ENCODE data around the gene PARP16. TPM values are rescaled to one million over a fixed set of nuclear protein-coding genes. Genes with fewer than 3 reads are reported as not detected.

PARP16 gene
- total and polyA plus RNA-seq, 9 of the 15 experiments (the other 6 are each of a cell fraction or from before 2014, with no cell fraction given) = 3.0 to 9.9 (median 5.8) TPM

- TF ChIP-seq E2F6 (IDR thresholded peaks at IDR 0.05; ENCODE audit: borderline replicate concordance in 1 of 2, extremely low read depth in 1 of 2, insufficient read depth in 1 of 2, insufficient read length in 1 of 2, low read depth in 1 of 2, low read length in 1 of 2, poor library complexity in 1 of 2, severe bottlenecking in 1 of 2) = peak; percentile 89 to 91
- no peak for TF ChIP-seq MYNN (IDR thresholded peaks at IDR 0.05)
- no peak for TF ChIP-seq MYNN (CRISPR knock-in tag; IDR thresholded peaks at IDR 0.05)
- 0 out of 2 replicates have a peak, but pooled peaks have one; percentile 28 for TF ChIP-seq NR2C2 (CRISPR knock-in tag; IDR thresholded peaks at IDR 0.05)
- no peak for TF ChIP-seq NR2C2 (tag; IDR thresholded peaks at IDR 0.05)
- TF ChIP-seq POLR2AphosphoS2 (IDR thresholded peaks at IDR 0.05; ENCODE audit: low read length) = no peak
- 0 out of 2 replicates have a peak, but pooled peaks have one; percentile 53 for TF ChIP-seq MXI1 (IDR thresholded peaks at IDR 0.05; ENCODE audit: low read depth, low read length)
- no peak for TF ChIP-seq ETV6 (IDR thresholded peaks at IDR 0.05; ENCODE audit: borderline replicate concordance in 1 of 2, low read depth in 2 of 2, low read length in 1 of 2)
- TF ChIP-seq ETV6 (CRISPR knock-in tag; IDR thresholded peaks at IDR 0.05; ENCODE audit: borderline replicate concordance) = no peak
- no peak for TF ChIP-seq ZNF347 (CRISPR knock-in tag; IDR thresholded peaks at IDR 0.05; ENCODE audit: low read depth)
- no peak for TF ChIP-seq RBM15 (IDR thresholded peaks at IDR 0.05; ENCODE audit: insufficient read depth, low read length)
- TF ChIP-seq AFF4 (CRISPR knock-in tag; IDR thresholded peaks at IDR 0.05) = peak; percentile 68; the same call in 1 of the 2 replicates
- TF ChIP-seq HDAC1 (IDR thresholded peaks at IDR 0.05) = no peak
- peak; percentile 83 for TF ChIP-seq THAP12 (CRISPR knock-in tag; IDR thresholded peaks at IDR 0.05)
Observed at GRCh38 chr15:65286704-65287519, at the start of gene PARP16 (continued).

Data from K562 (cell line).